Fibroblast of pulmonary artery (primary cell): ENCODE data around the gene ASAP3.
A peak's percentile ranks its signal among the peaks of the same experiment; 100 is the strongest.

Experiments used
- DNase-seq: peaks from one replicate; pipeline ENCODE4 v3.0.0-alpha.2; 2010; ENCODE audit warnings: low read depth
- H3K4me3 ChIP-seq: replicated peaks from 2 replicates; pipeline ENCODE4 v1.5.1; 2011; ENCODE audit warnings: low read depth, mild to moderate bottlenecking, control low read depth, low read length, moderate library complexity
- CTCF ChIP-seq: IDR thresholded peaks from 2 replicates; pipeline ENCODE4 v1.5.1; 2011; ENCODE audit warnings: mild to moderate bottlenecking, control low read depth, low read length, inconsistent platforms; ENCODE audit errors: missing control alignments

ASAP3 gene

GRCh38 chr1:23483321-23484252, at the start of gene ASAP3:
Gene ASAP3 (minus strand): TSS chr1:23484179. CDS start chr1:23484133, 46 bp downstream.
- TF ChIP-seq CTCF, result peak; percentile 7
- peak within 1 kb of the TSS; percentile 83 for H3K4me3 ChIP-seq
- DNase-seq, result peak; percentile 63

- DNase-seq, result no peak
- no peak for TF ChIP-seq CTCF
- H3K4me3 ChIP-seq, result no peak overlapping the region
These were observed 49.5 kb upstream of the ASAP3 start for GRCh38 chr1:23533246-23534023.

- no peak for DNase-seq
- peak overlapping the region; percentile 32 for H3K4me3 ChIP-seq
- no peak for TF ChIP-seq CTCF
These were observed 47.6 kb upstream of the ASAP3 start for GRCh38 chr1:23531562-23532094.

GRCh38 chr1:23530747-23531561, 47.0 kb upstream of the ASAP3 start, which contains the start of gene E2F2:
Gene E2F2 (minus strand): TSS chr1:23531233. CDS start chr1:23530793, 440 bp downstream.
- TF ChIP-seq CTCF, result no peak
- DNase-seq, result peak; percentile 86
- peak within 1 kb of the TSS; percentile 54 for H3K4me3 ChIP-seq

- H3K4me3 ChIP-seq, result peak overlapping the region; percentile 54
- DNase-seq, result no peak
- TF ChIP-seq CTCF, result no peak
These were observed 46.2 kb upstream of the ASAP3 start for GRCh38 chr1:23530087-23530746.
